Left kidney (tissue), 8 donors: ENCODE results near the gene TRIM51G. TPM values are rescaled to one million over a fixed set of nuclear protein-coding genes. Genes with fewer than 3 reads are reported as not detected.
"Not testable (repeated sequence)": the region's sequence is repeated elsewhere in the genome, so short reads cannot be mapped to it uniquely, and the experiment has no call there.

Experiments
- DNase-seq: peaks from one replicate; pipeline ENCODE4 v3.0.0-alpha.2; 2013
- long read RNA-seq, 8 donors: transcript quantifications; one replicate each; lab custom pipeline, GENCODE V29; 2026
- polyA plus RNA-seq: library from polyadenylated mRNA; unstranded; fragments of 120-200 nt; gene quantifications from one replicate; pipeline ENCODE4 v1.2.1, GENCODE V29; 2013; ENCODE audit not compliant: insufficient read length

Gene TRIM51G
- polyA plus RNA-seq = not detected
- long read RNA-seq, donor 1 = 0 reads
- long read RNA-seq, donor 2 = 0 reads
- long read RNA-seq, donor 3 = 0 reads
- long read RNA-seq, donor 4 = 0 reads
- long read RNA-seq, donor 5 = 0 reads
- long read RNA-seq, donor 6 = 0 reads
- long read RNA-seq, donor 7 = 0 reads
- long read RNA-seq, donor 8 = 0 reads

- not testable (repeated sequence) for DNase-seq
Measured at GRCh38 chr11:48983785-48984184, at the start of gene TRIM51G. TSS of gene TRIM51G (minus strand) at chr11:48983885. CDS start at chr11:48981695, 2,190 bp downstream.

GRCh38 chr11:49028523-49028922 lies 44.8 kb upstream of the TRIM51G start, which contains the start of gene TRIM49B:
TSS of gene TRIM49B (plus strand) at chr11:49028823. CDS start at chr11:49031600, 2,777 bp downstream.
- not testable (repeated sequence) for DNase-seq

- DNase-seq = not testable (repeated sequence)
Measured at GRCh38 chr11:48968592-48968991, 15.1 kb downstream of the TRIM51G start.

GRCh38 chr11:48955315-48956049 lies 28.2 kb downstream of the TRIM51G start:
- DNase-seq = not testable (repeated sequence)

- not testable (repeated sequence) for DNase-seq
Measured at GRCh38 chr11:48945796-48946195, 37.9 kb downstream of the TRIM51G start.

Other genes with a start within 250 kb of the TRIM51G start
- gene TRIM49B, start 44.9 kb upstream of the TRIM51G start, polyA plus RNA-seq = not detected
- not detected for gene TRIM64C, start 75.2 kb upstream of the TRIM51G start, polyA plus RNA-seq
- gene FOLH1, start 224.7 kb upstream of the TRIM51G start, polyA plus RNA-seq = 21.4 TPM